Testis (tissue), 3 donors: Measurements from ENCODE around the gene P4HTM. TPM values are rescaled to one million over a fixed set of nuclear protein-coding genes. Genes with fewer than 3 reads are reported as not detected.
A peak's percentile ranks its signal among the peaks of the same experiment; 100 is the strongest.

ENCODE experiments used
- DNase-seq: peaks from one replicate; pipeline ENCODE4 v3.0.0-alpha.2; 2019
- H3K27ac ChIP-seq, 2 donors: fragments of 200-600 bp; sonication (generic); one replicate each; pipeline ENCODE4 v1.5.1; 2019
- H3K27me3 ChIP-seq: fragments of 200-600 bp; sonication (generic); one replicate; pipeline ENCODE4 v1.5.1; 2019
- H3K36me3 ChIP-seq: fragments of 200-600 bp; sonication (generic); one replicate; pipeline ENCODE4 v1.5.1; 2017; ENCODE audit warnings: low read depth; ENCODE audit errors: missing control alignments
- H3K4me1 ChIP-seq: fragments of 200-600 bp; sonication (generic); one replicate; pipeline ENCODE4 v1.5.1; 2019
- H3K4me3 ChIP-seq, 2 donors: fragments of 200-600 bp; sonication (generic); one replicate each; pipeline ENCODE4 v1.5.1; 2017 to 2019
- H3K9me3 ChIP-seq: fragments of 200-600 bp; sonication (generic); one replicate; pipeline ENCODE4 v1.5.1; 2017
- POLR2A ChIP-seq: fragments of 450-650 bp; IDR thresholded peaks from one replicate; pipeline ENCODE4 v1.6.1; 2017; ENCODE audit warnings: antibody characterized with exemption, mild to moderate bottlenecking, moderate library complexity
- WGBS, 2 donors: methylation state at CpG; one replicate each; pipeline ENCODE4 v1.1.5; 2018; 5-methylcytosine and 5-hydroxymethylcytosine counted together
- intact Hi-C: fragments of 100-400 bp; cut with DNase I; formaldehyde crosslinking; loops from one replicate; pipeline ENCODE4 v1.15.1; 2023; ENCODE audit warnings: low total_unique reads
- polyA plus RNA-seq: library from polyadenylated mRNA; stranded (reverse); fragments of 350-450 nt; fragmentation: Illumina TruSeq; extraction: RNeasy Lipid Tissue Mini Kit (QIAGEN cat#74804); gene quantifications from one replicate; pipeline ENCODE4 v1.2.3, GENCODE V29; 2014; ENCODE audit warnings: low read depth, low replicate concordance; ENCODE audit not compliant: insufficient read depth
- total RNA-seq, 2 donors: library from RNA; depleted of rRNA; stranded (reverse); fragments of >200 nt; gene quantifications; one replicate each; pipeline ENCODE4 v1.2.3, GENCODE V29; 2016
- TF ChIP-seq, protein P1 (sequence below), 3 experiments: fragments of 450-650 bp in 2 of 3; fragments of 200-600 bp in 1 of 3; sonication (generic) in 1 of 3; IDR thresholded peaks; one replicate each; pipeline ENCODE4 v1.5.1; 2016 to 2019; ENCODE audit warnings: antibody characterized with exemption in 3 of 3, mild to moderate bottlenecking in 2 of 3, moderate library complexity in 1 of 3

The P4HTM gene
- total and polyA plus RNA-seq, 3 donors from 2014 or later: 52.3 to 122 (median 107) TPM

DNA sequence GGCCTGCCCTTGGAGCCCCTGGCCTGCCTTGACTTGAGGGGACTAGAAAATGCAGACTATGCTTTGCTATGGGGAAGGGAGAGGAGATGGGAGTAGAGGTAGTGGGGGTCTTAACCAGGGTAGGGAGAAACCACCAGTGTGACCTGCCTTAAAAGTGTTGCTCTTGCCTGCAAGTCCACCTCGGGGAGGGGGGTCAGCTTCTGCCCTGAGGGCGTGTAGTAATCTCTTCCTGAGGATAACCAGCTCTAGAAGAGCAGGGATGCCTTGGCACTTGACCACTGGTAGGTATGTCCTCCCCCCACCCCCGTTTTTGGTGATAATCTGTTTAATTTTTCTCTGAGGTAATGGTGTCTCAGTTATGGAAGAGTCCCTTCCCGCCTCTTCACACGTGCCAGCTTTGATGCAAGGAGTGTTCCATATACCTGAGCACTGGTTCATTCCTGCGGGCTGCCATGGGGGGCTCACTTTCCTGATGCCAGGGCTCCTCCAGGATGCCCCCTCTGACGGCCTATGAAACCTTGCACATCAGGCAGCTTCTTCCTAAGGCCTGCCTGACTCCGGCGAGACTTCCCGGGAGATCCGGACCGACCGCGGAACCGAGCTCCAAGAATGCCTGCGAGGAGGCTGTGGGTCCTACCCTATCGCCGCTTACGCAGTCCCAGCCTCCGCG is 780 bp upstream of the P4HTM start:
- TF ChIP-seq, protein P1, sequence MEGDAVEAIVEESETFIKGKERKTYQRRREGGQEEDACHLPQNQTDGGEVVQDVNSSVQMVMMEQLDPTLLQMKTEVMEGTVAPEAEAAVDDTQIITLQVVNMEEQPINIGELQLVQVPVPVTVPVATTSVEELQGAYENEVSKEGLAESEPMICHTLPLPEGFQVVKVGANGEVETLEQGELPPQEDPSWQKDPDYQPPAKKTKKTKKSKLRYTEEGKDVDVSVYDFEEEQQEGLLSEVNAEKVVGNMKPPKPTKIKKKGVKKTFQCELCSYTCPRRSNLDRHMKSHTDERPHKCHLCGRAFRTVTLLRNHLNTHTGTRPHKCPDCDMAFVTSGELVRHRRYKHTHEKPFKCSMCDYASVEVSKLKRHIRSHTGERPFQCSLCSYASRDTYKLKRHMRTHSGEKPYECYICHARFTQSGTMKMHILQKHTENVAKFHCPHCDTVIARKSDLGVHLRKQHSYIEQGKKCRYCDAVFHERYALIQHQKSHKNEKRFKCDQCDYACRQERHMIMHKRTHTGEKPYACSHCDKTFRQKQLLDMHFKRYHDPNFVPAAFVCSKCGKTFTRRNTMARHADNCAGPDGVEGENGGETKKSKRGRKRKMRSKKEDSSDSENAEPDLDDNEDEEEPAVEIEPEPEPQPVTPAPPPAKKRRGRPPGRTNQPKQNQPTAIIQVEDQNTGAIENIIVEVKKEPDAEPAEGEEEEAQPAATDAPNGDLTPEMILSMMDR (IDR thresholded peaks at IDR 0.05): no peak
- TF ChIP-seq POLR2A: no peak
- Histone ChIP-seq H3K36me3 (no peaks in the 10 kb centered on the region), H3K4me1 (peaks cover 21% of the 10 kb centered on the region), H3K9me3 (no peaks in the 10 kb centered on the region), H3K4me3 (peak overlapping the region; percentile 85 to 92), H3K27ac (peak overlapping the region; percentile 81 to 86), H3K27me3 (no peaks in the 10 kb centered on the region)
- intact Hi-C loops: no loop called here
- no peak for DNase-seq
- WGBS, 2 donors: 2% methylated on average over 5 to 21 of the region's 21 CpGs

DNA sequence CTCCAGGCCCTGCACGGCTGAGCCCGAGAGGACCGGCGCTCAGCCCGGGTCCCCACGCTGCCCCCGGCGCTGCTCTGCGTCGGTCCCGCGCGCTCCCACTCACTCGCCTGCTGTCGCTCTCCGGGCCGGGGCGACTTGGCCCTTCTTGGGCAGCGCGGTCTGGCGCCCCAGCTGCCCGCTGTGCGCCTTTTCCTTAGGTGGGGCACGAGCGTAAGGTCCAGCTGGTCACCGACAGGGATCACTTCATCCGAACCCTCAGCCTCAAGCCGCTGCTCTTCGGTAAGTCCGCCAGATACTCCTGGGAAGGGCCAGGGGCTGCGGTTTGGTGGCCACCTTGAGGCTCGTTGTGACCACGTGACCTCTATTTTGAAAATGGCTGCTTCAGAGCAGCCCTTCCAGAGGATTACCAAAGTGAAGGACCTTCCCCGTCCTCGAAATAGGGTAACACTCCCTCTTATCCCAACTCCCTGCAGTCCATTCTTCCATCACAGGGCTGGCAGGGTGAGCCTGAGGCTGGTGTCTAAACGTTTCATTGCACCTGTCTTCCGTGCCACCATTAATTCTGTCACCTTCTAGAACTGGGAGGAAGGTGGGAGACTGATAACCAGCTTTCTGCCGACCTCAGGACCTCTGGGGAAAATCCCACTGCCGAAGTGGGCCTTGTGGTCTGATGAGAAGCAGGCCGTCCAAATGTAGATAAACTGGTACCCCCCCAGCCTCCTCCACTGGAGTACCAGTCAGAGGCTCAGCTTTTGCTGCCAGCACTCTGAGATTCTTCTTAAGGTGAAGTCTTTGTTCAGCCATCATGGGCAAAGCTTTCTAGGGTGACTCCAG is 812 bp downstream of the P4HTM start:
- peak overlapping the region; percentile 68 to 81 for H3K27ac ChIP-seq
- intact Hi-C loops: no loop called here
- DNase-seq: peak; percentile 69
- H3K4me1 ChIP-seq: peaks cover 21% of the 10 kb centered on the region
- no peaks in the 10 kb centered on the region for H3K9me3 ChIP-seq
- 3 to 20% methylated on average over 9 to 39 of the region's 40 CpGs for WGBS, 2 donors
- peak overlapping the region; percentile 85 to 92 for H3K4me3 ChIP-seq
- H3K36me3 ChIP-seq: no peaks in the 10 kb centered on the region
- no peak for TF ChIP-seq POLR2A
- TF ChIP-seq, protein P1 (IDR thresholded peaks at IDR 0.05): no peak
- no peaks in the 10 kb centered on the region for H3K27me3 ChIP-seq

- H3K36me3 ChIP-seq: no peaks in the 10 kb centered on the region
- H3K27ac ChIP-seq: no peak overlapping the region
- no peak for DNase-seq
- TF ChIP-seq, protein P1 (IDR thresholded peaks at IDR 0.05): no peak
- no peak for TF ChIP-seq POLR2A
- H3K27me3 ChIP-seq: no peaks in the 10 kb centered on the region
- WGBS, 2 donors: 78 to 82% methylated on average over 5 of the region's 5 CpGs
- no peaks in the 10 kb centered on the region for H3K9me3 ChIP-seq
- peaks cover 21% of the 10 kb centered on the region for H3K4me1 ChIP-seq
- no peak overlapping the region for H3K4me3 ChIP-seq
- intact Hi-C loops: no loop called here
These were observed 2.0 kb downstream of the P4HTM start for GRCh38 chr3:48991851-48992545.

DNA sequence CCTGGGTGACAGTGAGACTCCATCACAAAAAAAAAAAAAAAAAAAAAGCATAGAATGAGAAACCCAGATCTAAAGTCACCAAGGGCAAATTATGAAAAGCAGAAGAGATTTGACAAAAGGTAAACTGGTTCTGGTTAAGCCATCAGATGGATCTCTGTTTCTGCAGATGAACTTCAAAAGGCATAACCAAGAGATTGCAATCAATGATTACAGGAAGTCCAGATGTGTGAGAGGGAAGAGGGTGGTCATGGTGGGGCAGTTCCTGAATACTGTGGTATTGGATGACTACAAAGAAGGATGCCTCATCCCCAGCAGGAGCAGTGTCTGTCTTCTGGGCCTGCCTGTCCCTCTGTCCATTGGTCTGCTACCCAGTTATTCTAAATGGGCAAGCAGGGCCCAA is 3.8 kb downstream of the P4HTM start:
- intact Hi-C loops: no loop called here

More for the DNA sequence above, 3.8 kb downstream of the P4HTM start:
- no peaks in the 10 kb centered on the region for H3K27me3 ChIP-seq
- TF ChIP-seq, protein P1 (IDR thresholded peaks at IDR 0.05): no peak
- TF ChIP-seq POLR2A: no peak
- no peak for DNase-seq
- no peak overlapping the region for H3K27ac ChIP-seq
- no peaks in the 10 kb centered on the region for H3K36me3 ChIP-seq
- H3K4me3 ChIP-seq: no peak overlapping the region
- peaks cover 20% of the 10 kb centered on the region for H3K4me1 ChIP-seq
- H3K9me3 ChIP-seq: no peaks in the 10 kb centered on the region
